Measurements from ENCODE around the gene MYLK4.

- peak; percentile 50; the same call in 1 of the 2 replicates for TF ChIP-seq POLR2AphosphoS5 (IDR thresholded peaks at IDR 0.05; ENCODE audit: low read depth, low read length)
- peak; percentile 76; the same call in 1 of the 2 replicates for TF ChIP-seq POLR2A (IDR thresholded peaks at IDR 0.05; ENCODE audit: low read depth, low read length)
- TF ChIP-seq TAF1 (IDR thresholded peaks at IDR 0.05; ENCODE audit: borderline replicate concordance, low read depth, low read length): peak; percentile 47; the same call in 1 of the 2 replicates
Measured at GRCh38 chr6:2764610-2765165, 14.0 kb upstream of the MYLK4 start.

All from GM12892 (cell line).